ENCODE measurements around the gene CEBPA.
"Not testable (repeated sequence)": the region's sequence is repeated elsewhere in the genome, so short reads cannot be mapped to it uniquely, and the experiment has no call there.

Gene CEBPA

GRCh38 chr19:33324628-33325027, 22.3 kb upstream of the CEBPA start:
- DNase-seq = no peak

- DNase-seq = no peak
Measured at GRCh38 chr19:33323093-33323820, 20.9 kb upstream of the CEBPA start.

- DNase-seq = no peak
Measured at GRCh38 chr19:33320636-33321035, 18.3 kb upstream of the CEBPA start.

- not testable (repeated sequence) for DNase-seq
Measured at GRCh38 chr19:33317991-33318390, 15.7 kb upstream of the CEBPA start.

GRCh38 chr19:33317517-33317916, 15.2 kb upstream of the CEBPA start:
- DNase-seq = no peak

GRCh38 chr19:33316541-33317264, 14.4 kb upstream of the CEBPA start:
- no peak for DNase-seq

GRCh38 chr19:33312808-33313207, 10.5 kb upstream of the CEBPA start:
- DNase-seq = not testable (repeated sequence)

GRCh38 chr19:33312065-33312464, 9.7 kb upstream of the CEBPA start:
- DNase-seq = no peak

- DNase-seq = no peak
Measured at GRCh38 chr19:33311326-33311682, 9.0 kb upstream of the CEBPA start.

GRCh38 chr19:33310606-33311325, 8.4 kb upstream of the CEBPA start:
- DNase-seq = peak in 1 of 2 experiments; percentile 32

- no peak for DNase-seq
Measured at GRCh38 chr19:33309826-33310225, 7.5 kb upstream of the CEBPA start.

GRCh38 chr19:33306853-33307792, 4.8 kb upstream of the CEBPA start:
- no peak for DNase-seq

GRCh38 chr19:33306191-33306590, 3.9 kb upstream of the CEBPA start:
- DNase-seq = no peak

GRCh38 chr19:33304760-33305647, 2.7 kb upstream of the CEBPA start:
- DNase-seq = no peak

GRCh38 chr19:33304371-33304759, 2.0 kb upstream of the CEBPA start:
- no peak for DNase-seq

- no peak for DNase-seq
Measured at GRCh38 chr19:33303791-33304345, 1.5 kb upstream of the CEBPA start.

- DNase-seq = peak in 1 of 2 experiments; percentile 68
Measured at GRCh38 chr19:33302974-33303790, 848 bp upstream of the CEBPA start.

- no peak for DNase-seq
Measured at GRCh38 chr19:33301900-33302174, 497 bp downstream of the CEBPA start.

GRCh38 chr19:33301144-33301899, 1.0 kb downstream of the CEBPA start:
- peak in 1 of 2 experiments; percentile 32 for DNase-seq

- DNase-seq = no peak
Measured at GRCh38 chr19:33300894-33301143, 1.5 kb downstream of the CEBPA start.

Data from NCI-H524 (cell line).